Activated effector memory CD4-positive, alpha-beta T cell treated with Interleukin-2 at 50 U/mL for 16 hours (primary cell): Measurements from ENCODE around the gene CST8.

ENCODE experiments used
- DNase-seq: peaks from one replicate; pipeline ENCODE4 v3.0.0-alpha.2; 2020

Gene CST8

DNA sequence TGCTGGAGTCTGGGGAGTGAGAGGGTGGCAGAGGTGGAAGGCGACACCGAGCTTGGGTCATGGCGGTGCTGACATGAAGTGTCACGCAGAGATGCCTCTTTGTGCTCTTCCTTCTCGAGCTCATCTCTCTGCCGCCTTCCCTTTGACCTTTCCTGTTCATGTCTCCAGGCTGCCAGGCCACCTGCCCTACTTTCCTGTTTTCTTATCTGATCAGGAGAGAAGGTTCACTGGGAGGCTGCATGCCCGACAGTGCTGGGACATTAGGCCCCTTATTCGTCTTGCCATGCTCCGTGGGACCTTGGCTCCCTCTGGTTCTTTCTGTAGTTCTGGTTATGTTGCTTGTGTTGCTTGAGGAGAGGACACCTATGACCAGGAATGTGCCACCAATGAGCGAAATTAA, 33.2 kb downstream of the CST8 start:
- DNase-seq = no peak

DNA sequence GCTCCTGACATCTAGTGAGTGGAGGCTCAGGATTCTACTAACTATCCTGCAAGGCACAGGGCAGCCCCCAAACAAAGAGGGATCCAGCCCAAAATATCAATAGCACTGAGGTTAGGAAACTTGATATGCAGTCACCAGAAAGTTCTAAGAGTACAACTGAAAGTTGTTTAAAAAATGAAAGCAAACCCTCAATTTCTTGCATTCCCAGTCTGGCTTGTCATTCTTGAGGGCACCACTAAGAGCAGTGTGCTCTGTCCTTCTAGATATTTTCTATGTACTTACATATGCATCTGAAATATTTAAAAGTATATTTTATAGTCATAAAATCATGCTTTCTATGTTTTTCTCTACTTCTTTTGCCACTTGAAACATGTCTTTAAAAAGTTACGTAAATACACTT, 35.9 kb downstream of the CST8 start:
- no peak for DNase-seq

DNA sequence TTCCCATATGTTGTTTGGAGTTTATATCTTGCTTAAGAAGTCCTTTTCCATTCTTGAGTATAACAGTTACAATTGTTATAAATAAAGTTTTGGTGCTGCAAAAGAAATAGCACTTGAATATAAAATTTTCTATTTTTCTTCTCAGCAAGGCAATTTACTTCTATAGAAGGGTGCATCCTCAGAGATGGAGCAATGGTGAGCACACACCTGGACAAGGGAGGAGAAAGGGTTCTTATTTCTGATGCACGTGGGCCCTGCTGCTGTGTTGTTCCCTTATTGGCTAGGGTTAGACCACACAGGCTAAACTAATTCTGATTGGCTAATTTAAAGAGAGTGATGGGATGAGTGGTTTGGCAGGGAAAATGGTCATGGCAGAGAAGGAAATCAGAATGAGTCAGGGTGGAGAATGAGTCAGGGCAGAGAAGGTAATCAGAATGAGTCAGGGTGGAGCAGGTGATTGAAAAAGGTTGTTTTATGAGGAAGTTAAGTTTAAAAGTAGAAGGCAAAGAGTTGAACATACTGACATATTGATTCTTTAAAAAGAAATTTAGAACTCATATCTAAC, 38.0 kb downstream of the CST8 start:
- DNase-seq = no peak

DNA sequence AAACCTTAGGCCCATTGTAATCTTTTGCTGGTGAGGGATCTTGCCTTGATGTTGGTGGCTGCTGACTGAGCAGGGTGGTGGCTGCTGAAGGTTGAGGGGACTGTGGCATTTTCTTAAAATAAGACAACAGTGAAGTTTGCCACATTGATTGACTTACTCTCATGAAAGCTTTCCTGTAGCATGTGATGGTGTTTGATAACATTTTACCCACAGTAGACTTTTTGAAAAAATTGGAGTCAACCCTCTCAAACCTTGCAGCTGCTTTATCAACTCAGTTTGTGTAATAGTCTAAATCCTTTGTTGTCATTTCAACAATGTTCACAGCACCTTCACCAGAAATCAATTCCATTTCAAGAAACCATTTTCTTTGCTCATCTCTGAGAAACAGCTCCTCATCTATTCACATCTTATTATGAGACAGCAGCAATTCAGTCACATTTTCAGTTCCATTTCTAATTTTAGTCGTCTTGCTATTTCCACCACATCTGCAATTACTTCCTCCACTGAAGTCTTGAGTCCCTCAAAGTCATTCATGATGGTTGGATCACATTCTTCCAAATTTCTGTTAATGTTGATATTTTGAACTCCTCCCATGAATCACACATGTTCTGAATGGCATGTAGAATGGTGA, 40.1 kb downstream of the CST8 start:
- DNase-seq = no peak

DNA sequence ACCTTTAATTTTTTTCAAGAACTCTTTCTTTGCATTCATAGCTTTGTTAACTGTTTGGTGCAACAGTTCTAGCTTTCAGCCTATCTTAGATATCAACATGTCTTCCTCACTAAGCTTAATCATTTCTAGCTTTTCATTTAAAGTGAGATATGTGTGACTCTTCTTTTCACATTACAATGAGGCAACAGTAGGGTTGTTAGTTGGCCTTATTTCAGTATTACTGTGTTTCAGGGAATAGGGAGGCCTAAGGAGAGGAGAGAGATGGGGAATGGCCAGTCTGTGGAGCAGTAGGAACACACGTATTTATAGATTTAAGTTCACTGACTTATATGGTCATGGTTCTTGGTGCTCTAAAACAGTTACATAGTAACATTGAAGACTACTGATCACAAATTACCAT, 41.6 kb downstream of the CST8 start:
- DNase-seq = no peak

DNA sequence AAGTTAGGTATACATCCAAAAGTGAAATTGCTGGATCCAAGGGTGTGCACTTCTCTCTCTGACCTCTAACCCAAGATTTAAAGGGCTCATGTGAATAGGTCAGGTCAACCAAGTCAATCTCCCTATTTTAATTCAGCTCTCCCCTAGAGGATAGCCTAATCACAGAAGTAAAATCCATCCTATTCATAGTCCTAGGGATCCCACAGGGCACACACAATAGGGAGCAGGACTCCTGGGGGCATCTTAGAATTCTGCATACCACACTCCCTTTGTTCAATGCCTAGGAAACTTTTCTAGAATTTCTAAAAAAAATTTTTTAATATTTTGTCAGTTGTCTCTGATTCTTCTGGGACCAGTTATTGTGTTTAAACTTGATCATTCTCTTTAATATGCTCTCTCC, 42.2 kb downstream of the CST8 start:
- DNase-seq = no peak

DNA sequence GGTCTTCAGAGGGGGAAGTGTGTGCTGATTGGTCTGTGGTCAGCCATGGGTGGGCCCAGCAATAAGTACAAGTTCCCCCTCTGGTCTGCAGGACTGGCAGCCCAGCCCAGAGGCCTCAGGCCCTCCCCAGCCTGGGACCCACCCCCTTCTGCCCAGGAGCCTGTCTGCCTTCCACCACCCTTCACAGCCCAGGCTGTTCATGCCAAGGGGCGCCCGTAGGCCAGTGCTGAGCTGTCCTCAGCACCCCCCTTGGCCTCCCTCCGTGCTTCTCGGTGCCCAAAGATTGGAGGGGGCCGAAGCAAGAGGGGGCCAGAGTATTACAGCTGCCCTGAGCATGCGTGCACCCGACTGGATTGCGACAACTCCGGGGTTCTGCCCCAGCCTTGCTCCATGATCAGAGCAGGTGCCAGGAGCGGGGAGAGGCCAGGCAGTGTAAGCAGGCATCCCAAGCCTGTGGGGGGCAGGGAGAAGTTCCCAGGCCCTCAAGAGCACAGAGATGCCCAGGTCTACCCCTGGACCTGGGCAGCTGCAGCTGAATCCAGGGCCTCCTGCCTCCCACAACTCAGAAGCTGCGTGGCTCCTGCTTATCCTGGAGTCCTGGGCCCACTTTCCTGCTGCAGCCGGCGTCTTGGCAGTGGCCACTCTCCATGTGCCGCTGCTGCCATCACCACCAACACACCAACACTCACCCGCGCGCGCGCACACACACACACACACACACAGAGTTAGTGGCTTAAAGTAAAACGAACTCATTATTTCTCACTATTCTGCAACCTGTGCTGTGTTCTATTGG, 44.1 kb downstream of the CST8 start:
- DNase-seq = no peak

DNA sequence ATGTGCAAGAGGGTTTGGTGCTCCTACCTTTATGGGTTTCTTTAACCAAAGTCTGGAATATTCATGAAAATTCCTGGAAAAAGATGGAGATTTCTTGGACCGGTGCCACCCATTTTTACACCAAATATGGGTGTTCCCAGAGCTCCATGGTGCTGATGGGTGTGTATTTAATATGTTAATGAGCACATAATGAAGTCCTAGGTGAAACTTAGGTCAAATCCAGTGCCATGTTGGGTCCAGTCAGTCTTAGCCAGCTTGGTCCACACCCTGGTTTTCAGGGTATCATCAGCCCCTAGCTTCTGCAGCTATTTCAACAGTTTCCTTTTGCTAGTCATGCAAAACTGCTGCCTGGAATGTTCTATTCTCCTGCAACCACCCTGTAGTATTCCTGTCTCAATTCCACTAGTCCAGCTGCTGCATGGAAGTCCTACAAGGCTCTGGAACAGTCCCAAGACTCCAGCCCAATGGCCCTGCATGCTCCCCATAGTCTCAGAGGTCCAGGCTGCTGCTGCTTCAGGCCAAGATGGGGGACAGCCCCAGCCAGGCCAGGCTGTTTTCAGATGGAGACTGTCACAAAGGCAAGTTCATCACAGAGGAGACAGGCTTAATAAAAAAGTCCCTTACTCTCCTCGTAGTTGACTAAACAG, 45.5 kb downstream of the CST8 start:
- DNase-seq = no peak

DNA sequence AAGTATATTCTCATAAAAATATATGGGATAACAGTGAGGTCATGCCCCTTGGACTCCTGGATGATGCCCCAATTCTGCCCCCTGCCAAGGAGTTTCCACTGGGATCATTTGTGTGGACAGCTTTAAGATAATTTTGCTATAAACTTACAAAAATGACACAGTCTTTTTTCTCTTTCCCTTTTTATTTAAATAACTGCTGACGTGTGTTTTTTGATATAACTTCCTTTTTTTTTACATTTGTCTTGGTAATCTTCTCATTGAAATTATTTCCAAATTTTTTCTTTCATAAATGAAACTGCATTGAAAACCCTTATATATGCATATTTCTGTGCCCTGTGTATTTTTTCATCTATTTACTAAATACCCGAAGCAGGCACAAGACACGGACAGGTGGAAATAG, 46.1 kb downstream of the CST8 start:
- no peak for DNase-seq

DNA sequence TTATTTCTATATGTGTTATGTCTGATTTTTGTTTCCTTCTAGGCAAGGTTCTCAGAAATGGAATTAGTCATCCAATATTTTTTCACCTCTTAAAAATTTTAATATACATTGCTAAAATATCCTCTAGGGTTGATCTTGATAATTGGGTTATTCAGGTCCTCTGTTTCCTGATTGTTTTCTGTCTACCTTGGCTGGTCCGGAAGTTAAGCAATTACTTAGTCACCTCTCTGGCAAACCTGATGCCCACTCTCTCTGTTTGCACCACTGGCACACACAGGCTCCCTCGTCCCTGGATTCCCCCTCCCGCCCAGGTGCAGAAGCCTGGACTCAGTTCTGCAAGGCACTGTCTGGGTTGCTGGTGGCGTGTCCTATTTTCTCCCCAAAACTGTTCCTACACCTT, 49.7 kb downstream of the CST8 start:
- no peak for DNase-seq

DNA sequence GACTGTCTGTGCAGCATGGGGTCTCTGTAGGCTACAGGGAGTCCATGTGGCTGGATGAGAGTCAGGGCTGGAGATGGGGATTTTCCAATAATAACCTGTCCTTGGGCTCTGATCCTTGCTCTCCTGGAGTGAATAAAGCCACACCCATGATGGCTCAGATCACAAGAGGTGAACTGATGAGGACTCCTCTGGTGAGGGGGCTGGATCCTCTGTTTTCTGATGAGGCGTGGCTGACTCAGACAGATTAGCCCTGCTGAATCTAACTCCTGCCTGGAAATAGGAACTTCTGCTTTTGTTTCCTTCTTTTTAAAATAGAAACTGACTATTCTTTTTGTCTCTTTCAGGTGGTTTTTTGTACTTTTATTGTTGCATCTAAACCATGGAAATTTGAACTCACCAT, 50.4 kb downstream of the CST8 start:
- DNase-seq = no peak

DNA sequence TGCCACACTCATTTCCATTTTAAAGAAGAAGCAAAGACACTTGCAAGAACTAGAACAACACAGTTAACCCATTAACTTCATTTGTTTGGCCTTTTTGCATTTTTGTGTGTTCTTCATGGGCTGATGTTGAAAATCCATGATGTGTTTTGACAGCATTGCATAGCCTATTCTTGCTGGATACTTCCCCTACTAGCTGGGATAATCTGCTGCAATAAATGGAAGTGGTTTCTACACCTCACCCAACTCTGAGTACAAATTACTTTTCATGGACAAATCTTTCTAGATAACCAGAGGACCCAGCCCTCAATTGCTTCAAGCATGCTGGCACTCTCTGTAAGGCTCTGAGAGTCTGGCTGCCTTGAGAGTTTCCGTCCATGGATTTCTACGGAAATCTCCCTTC, 50.9 kb downstream of the CST8 start:
- no peak for DNase-seq

DNA sequence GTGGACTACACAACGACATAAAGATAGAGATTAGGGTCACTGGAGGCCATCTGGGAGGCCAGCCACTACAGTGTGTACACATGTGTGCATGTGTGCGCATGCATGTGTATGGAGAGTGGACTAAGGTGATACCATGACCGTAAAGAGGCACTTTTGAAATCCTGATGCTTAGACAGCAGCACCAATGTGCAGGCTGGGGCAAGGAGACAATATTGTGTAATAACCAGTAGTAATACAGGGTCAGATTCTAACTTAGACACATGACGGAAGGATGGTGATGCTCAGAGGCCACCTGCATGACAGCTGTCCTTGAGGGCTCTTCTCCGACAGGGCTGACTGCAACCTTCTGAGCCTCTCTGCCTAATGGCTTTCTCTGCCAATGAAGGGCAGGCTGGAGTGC, 51.9 kb downstream of the CST8 start:
- no peak for DNase-seq

DNA sequence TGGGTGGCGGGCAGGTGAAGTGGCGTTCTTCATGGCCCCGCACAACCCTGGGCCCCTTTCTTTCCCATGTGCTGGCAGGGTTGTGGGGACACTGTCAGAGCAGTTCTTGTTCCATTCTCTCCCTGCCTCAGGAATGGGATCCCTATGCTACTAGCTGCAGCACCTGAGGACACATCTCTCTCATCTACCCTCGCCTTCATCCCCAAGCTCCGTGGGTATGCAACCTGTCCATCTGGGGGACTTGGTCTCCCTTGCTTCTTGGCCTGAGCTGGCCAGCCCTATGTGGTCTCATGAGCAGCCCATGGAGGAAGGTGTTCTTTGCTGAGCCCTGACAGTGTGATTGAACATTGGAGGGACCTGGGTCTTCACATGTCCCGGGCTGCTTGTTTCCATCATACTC, 53.2 kb downstream of the CST8 start:
- DNase-seq = no peak
